GM12892 (cell line): Measurements from ENCODE around the gene APOBEC3A.

Source experiments
- POLR2A ChIP-seq: IDR thresholded peaks from 2 replicates; pipeline ENCODE4 v1.6.1; 2011; ENCODE audit warnings: low read depth, low read length, control low read depth
- POLR2AphosphoS5 ChIP-seq: IDR thresholded peaks from 2 replicates; pipeline ENCODE4 v1.6.1; 2011; ENCODE audit warnings: low read depth, low read length, control low read depth
- TAF1 ChIP-seq: IDR thresholded peaks from 2 replicates; pipeline ENCODE4 v1.6.1; 2011; ENCODE audit warnings: low read depth, mild to moderate bottlenecking, control low read depth, low read length, borderline replicate concordance

GRCh38 chr22:38947321-38948140 lies 9.9 kb upstream of the APOBEC3A start:
- no peak for TF ChIP-seq POLR2AphosphoS5
- no peak for TF ChIP-seq POLR2A
- TF ChIP-seq TAF1, result no peak
